ENCODE data around the gene VAMP2.

VAMP2 gene, protein sequence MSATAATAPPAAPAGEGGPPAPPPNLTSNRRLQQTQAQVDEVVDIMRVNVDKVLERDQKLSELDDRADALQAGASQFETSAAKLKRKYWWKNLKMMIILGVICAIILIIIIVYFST

DNA sequence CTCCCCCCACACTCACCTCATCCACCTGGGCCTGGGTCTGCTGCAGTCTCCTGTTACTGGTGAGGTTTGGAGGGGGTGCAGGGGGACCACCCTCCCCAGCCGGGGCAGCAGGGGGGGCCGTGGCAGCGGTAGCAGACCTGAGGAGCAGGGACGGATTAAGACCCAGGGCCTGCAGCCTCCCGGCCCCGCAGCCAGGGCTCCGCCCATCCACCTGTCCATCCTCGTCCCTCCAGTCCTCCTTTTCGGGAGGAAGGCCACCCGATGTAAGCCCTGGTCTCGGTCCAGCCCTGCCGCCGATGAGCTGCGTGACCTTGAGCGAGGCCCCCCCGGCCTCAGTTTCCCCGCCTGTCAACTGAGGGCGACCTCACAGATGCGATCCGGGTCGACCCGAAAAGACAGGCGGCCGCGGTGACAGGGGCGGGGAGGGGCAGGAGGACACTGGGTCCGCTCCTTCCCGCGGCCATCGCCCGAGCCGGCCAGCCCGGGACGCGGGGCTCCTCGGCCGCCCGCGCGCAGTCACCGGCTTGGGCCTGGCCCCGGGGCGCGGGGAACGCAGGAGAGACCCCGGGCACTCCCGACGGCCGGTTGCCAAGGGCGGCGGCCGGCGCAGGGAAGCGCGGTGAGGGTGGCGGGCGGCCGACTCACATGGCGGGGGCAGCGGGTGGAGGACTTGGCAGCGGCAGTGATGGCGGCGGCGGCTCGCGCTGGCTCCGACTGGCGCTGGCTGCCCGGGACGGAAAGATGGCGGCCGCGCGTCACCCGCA, at the start of gene VAMP2:
Gene VAMP2, minus strand, starts transcription at position 716 of the 764 bp plus-strand sequence. Its CDS starts 69 bp downstream, at position 647.
- DNase-seq (ENCODE audit: low read depth), result peak; percentile 70

DNA sequence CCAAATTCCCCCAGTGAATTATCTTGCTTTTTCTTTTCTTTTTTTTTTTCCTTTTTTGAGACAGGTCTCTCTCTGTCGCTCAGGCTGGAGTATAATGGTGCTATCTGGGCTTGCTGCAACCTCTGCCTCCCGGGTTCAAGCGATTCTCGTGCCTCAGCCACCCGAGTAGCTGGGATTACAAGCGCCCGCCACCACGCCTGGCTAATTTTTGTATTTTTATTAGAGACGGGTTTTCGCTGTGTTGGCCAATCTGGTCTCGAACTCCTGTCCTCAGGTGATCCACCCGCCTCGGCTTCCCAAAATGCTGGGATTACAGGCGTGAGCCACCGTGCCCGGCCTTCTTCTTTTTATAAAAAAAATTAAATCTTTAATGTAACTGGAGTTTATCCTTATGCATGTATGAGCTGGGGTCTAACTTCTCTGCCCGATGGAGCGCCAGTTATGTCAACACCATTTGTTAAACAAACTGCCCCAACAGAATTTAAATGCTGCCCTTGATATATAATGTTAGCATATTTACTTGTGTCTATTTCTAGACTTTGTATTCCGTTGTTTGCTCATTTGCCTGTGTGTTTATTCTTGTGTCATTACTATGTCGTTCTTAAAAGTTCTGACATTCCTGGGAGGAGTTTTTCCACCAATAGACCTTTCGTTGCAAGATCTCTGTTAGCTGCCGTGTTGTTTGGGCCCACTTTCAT, 48.2 kb upstream of the VAMP2 start:
- DNase-seq (ENCODE audit: low read depth), result no peak

DNA sequence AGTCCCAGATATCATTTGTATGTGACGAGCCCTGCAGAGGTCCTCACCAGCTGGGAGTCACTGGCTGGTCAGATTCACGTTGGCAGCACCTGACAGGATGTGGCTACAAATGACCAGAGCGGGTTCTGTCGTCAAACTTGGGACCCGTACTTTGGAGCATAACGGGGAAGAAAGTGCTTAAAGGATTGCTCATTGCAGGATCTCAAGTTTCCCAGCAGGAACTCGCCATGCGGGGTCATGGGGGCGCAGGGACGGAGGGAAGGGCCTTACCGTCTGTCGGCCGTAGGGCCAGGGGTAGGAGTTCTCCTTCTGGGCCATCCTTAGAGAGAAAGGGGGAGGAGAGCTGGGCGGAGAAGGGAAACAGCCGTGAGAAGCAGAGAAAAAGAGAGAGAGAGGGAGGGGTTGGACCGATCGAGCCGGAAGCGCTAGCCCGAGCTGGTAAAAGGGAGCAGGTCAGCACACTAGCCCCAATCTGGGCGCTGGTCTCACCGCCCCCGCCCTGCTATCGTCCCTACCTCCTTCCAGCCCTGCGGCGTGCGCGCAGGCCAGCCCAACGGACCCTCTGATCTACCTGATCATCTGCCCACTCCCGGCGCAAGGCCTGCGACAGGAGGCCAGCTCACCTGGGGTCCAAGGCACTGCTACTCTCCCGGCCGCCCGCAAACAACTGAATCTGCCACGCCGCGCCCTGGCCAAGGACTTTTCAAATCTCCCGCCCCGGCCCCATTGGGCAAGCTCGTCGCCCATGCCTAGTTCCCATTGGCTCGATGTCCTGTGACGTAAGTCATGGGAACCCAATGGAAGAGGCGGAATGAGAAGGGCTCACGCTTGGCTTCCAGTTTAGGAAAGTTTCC, 47.4 kb upstream of the VAMP2 start, which contains the start of gene AURKB:
Gene AURKB, minus strand, starts transcription at position 669 of the 854 bp plus-strand sequence. Its CDS starts 351 bp downstream, at position 318.
- peak; percentile 96 for DNase-seq (ENCODE audit: low read depth)

DNA sequence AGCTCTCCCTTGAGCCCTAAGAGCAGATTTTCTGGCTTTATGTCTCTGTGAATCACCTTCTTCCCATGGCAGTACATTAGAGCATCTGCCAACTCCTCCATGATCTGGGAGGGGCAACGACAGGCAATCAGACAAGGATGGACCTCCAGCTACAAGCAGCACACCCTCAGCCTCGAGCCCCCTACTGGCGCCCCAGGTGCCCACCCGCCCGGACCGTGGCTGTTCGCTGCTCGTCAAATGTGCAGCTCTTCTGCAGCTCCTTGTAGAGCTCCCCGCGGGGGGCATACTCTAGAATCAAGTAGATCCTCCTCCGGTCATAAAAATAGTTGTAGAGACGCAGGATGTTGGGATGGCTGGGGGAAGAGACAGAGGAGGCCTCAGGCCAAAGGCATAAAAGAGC, 43.8 kb upstream of the VAMP2 start:
- DNase-seq (ENCODE audit: low read depth), result no peak

DNA sequence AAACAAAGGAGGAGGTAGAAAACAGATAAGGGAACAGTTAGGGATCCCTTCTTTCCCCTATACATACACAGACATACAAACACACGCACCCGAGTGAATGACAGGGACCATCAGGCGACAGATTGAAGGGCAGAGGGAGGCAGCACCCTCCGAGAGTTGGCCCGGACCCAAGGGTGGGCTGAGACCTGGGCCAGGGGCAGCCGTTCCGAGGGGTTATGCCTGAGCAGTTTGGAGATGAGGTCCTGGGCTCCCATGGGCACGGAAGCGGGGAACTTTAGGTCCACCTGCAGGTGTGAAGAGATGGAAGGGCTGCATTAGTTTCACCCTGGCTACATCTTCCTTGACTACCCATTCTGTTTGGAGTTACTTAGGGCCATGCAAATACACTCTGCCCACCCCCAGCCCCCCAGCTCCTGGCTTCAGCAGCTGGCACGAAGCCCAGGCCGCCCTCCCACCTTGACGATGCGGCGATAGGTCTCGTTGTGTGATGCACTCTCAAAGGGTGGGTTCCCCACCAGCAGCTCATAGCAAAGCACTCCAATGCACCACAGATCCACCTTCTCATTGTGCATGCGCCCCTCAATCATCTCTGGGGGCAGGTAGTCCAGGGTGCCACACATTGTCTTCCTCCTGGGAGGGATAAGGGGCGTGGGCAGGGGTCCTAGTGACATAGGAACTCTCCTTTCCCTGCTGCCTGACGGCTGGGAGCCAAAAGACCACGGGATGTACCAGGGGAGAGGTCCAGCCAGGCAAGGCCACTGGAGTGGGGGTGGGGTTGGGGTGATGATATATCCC, 42.2 kb upstream of the VAMP2 start:
- DNase-seq (ENCODE audit: low read depth), result no peak

DNA sequence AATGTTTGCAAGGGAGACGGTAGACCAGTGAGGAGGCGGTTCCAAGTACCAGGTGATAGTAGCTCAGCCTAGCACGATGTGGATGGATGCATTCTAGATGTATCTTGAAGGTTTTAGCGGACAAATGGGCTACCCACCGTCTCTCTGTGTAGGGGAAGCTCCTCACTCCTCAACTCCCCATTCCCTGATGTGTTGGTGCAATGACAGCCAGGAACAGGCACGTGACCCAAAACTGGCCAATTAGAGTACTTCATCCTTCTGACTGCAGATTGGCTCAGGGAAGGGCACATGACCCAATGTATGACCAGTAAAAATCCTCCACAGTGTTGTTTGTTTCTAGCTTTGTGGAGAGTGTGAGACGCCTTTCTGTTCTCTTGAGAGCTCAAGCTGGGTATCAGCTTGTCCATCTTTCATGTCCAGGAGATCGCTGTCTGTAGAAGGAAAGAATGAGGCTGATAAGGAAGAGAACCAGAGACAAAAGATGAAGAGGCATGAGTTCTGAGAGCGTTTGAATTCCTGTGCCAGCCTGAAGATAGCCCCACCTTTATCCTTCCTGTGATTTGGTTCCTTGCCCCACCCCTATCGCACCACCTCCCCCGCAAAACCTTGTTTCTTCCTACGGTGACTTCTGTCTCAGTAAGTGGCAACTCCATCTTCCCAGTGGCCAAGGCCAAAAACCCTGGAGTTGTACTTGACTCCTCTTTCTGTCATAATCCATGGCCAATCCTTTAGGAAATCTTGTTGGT, 29.5 kb upstream of the VAMP2 start:
- peak; percentile 84 for DNase-seq (ENCODE audit: low read depth)

DNA sequence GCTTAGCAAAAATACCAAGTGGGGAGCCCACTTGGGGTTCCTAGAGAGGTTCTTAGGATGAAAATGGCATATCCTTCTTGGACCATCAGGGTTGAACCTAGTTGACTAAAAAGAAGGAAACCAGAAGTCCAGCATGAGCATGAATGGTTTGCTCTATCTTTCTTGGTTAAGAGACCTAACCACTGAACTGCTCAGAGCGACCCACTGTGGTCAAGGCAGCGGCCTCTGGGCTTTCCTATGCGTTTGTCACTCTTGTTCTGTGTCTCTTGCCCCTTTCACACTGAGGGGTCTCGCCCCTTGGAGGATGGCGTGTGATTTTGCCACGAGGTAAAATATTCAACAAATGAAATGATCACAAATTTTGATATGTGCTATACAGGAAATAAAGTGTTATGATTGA, 27.8 kb upstream of the VAMP2 start:
- DNase-seq (ENCODE audit: low read depth), result no peak

DNA sequence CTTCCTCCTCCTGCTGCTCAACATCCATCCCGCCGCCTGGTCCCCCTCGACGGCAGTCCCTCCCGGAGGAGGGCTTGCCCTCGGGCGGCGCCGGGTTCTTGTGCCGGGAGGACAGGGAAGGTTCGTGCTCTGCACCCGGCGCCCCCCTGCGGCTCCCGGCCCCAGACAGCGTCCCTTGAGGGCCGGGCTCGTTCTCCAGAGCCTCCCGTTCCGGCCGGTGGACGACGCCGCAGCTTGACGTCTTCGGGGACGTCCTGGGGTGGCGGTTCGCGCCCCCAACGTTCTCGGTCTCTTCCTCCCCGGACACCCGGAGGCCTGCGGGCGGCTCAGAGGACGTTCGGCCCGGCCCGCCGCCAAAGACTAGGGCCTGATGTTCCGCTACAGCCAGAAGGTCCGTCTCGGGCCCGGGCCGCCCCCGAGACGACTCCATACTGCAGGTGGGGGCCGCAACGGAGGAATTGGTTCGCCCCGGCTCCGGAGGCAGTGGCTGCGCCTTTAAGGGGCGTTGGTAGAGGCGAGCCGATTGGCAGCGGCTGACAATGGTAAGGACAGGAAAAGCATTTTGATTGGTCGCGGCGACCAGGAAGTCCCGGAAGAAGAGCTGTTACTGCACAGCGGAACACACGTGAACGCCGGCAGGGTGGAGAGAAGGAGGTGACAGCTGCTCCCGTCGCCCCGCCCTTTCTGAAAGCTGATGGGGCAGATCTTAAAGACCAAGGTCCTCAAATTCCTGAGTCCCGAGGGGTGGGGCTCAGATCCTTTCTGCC, 27.1 kb upstream of the VAMP2 start, which contains the start of gene BORCS6:
Gene BORCS6, minus strand, starts transcription at position 470 of the 767 bp plus-strand sequence. Its CDS starts 40 bp downstream, at position 430.
- DNase-seq (ENCODE audit: low read depth), result peak; percentile 99

DNA sequence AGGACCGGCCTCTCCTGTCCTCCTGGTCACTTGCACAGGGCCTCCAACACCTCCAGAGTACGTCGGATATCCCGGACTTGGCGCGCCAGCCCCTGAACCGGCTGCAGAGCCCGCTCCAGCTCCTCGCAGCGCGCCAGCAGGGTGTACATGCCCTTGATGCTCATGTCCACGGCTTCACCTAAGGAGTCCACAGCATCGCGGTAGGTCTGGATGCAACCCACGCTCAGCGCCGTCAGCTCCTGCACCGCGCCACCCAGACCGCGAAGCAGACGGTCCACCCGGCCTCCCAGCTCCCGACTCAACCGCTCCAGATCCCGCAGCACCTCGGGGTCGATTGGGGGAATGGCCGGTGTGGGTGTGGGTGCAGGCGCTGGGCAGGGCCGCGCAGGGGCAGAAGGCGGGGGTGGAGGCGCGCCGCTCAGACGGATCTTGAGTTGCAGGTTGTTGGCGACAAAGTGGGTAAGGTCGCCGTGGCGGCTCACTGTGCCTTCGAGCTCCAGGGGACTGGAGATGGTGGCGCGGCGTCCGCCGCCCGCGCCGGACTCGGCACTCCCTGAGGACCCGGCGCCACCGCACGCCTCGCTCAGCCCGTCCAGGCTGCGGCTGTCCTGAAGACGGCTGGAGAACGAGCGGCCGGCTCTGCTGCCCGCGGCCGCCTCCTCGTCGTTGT, 26.4 kb upstream of the VAMP2 start:
- no peak for DNase-seq (ENCODE audit: low read depth)

DNA sequence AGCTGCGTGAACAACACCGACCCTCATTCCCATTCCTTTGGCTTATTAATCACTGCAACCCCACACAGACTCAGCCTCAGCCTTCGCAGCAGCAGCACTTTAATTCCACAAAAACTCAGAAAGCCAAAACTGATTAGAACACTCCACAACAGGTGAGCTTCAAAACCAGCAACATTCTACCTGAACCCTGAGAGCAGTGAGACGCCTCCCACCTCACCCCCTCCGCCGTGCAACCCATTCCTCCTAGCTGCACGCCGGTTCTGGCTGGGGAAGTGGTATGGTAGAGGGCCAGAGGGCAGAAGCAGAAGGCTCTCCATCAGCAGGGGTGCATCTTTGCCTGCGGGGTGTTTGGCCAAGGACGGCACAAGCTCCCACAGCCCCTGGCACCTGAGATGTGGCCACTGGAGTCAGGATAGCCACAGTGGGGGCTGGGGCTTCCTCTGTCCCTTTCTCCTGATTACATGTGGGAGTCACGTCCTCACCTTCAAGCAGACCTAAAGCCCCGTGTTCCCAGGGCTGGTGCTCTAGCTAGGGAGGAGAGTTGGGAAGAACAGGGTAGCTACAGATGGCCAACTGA, 25.6 kb upstream of the VAMP2 start:
- DNase-seq (ENCODE audit: low read depth), result no peak

DNA sequence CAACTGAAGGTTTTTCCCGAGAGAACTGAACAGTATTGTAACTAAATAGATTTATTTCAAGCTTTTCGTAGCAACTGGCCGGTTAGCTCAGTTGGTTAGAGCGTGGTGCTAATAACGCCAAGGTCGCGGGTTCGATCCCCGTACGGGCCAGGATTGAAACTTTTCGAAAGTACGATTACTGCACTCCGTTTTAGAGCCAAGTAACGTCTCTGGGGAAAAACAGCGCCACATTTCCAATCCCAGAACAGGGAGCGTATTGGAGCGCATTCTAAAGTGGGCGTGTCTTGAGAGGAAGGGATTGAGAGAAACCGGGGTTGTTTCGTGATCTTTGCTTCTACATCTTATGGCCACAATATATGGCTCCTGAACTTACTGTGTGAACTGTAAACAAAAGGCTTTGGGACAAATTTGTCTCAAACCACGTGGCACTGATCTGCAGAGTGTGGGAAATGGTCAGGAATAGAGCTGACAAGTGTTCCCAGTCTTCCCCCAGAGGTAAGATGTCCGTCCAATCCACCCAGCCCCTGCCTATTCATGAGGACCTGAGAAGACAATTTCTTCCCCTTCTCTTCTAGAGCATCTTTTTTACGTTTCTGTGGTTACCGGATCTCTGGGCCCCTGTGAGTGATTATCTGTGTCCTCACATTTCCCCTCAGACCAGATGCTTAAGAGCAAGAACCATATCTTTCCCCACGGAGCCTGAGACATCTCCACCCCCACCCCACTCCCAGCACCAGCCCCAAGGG, 24.9 kb upstream of the VAMP2 start:
- DNase-seq (ENCODE audit: low read depth), result peak; percentile 99

DNA sequence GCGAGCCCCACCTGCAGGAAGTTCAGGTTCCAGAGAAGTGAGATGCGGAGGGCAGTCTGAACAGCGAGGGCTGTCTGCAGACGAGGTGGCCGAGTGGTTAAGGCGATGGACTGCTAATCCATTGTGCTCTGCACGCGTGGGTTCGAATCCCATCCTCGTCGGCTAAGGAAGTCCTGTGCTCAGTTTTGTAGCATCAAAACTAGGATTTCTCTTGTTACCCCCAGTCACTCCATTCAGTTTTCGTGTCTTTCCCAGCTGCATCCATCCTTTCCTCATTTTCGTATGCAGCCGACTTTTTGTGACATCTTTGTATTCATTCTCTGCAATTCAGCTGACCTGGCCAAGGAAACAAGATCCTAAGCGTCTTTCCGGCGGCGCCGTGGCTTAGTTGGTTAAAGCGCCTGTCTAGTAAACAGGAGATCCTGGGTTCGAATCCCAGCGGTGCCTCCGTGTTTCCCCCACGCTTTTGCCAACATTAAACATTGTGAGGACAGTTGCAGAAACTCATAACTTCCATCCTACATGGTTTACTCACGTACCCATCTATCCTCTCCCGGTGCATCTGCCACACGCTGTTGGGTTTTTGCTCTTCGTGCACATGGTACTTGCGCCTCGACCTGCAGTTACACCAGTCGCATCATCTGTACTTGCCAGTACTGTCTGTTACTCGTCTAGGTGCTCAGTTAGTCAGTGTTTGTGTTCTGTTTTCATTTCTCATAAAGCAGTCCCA, 24.2 kb upstream of the VAMP2 start:
- DNase-seq (ENCODE audit: low read depth), result peak; percentile 94

DNA sequence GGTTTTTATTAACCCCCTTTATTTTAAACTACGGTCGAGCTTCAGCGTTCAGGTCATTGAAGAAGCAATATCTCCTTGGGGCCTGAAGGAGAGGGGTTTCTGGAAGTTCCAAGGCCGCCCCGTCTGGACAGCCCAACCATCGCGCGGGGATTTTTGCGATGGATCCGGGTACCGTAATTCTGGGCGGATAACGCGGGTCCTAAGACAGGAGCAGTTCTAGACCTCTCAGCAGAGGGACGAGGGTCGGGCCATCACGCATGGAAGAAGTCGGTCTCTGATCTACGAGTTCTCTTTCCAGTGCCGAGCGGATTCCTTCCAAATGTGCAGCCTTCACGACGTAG, 23.7 kb upstream of the VAMP2 start:
- DNase-seq (ENCODE audit: low read depth), result no peak

DNA sequence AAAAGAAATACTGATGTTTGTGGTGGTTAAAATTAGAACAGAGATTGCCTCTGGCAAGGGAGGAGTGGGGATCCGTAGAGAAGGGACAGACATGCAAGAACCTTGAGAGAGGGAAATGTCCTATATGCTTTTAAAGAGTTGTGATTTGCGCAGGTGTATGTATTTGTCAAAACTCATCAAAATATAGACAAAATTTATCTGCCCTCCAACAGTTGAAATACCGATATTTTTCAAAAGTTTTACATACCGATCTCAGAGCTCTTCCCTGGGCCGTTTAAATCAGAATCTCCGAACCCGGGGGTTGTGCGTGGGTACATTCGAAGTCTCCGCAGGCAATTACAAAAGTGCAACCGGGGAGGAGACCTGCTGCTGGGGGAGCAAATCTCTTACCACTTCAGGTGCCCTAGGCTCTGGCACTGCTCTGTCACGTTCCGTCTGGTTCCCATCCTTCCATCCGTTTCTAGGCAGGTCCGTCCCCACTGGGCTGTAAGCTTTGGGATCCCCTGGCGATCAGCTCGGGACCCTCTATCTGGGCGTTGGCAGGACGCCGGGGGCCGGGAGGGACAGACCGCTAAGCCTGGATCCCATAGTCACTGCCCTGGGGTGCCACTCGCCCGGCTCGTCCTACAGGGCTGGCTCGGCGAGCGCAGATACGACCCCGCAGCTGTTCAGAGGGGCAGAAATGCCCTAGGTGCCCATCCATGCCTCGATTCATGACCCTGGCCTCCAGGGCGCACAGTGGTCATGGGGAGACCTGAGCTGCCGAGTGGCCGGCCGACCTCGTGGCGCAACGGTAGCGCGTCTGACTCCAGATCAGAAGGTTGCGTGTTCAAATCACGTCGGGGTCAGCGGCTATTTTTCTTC, 23.1 kb upstream of the VAMP2 start:
- DNase-seq (ENCODE audit: low read depth), result peak; percentile 63

DNA sequence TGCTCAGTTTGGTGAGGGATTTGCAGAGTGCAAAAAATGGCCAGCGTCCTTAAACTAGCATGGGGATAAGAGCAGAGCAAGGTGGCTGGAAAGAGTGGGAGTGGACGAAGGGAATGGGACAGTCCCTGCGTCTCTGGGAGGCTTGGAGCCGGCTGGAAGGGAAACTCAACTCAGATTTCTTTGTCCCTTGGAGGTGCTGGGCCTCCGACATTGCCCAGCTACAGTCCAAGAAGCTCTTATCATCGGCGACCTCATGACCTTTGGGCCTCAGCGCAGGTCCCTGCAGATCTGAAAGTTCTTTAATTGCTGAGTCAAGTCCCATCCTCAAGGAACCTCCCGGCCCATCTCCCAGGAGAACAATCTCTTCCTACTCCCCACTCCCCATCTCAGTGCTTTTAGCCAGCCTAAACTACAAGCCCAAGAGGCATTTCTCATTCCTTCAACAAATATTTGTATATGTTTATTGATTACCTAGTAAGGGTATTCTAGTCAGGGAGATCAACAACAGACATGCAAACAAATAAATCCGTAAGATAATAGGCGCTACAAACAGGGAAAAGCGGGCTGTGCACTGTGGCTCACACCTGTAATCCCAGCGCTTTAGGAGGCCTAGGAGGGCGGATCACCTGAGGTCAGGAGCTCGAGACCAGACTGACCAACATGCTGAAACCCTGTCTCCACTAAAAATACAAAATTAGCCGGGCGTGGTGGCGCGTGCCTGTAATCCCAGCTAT, 14.4 kb upstream of the VAMP2 start:
- no peak for DNase-seq (ENCODE audit: low read depth)

Measured in fibroblast of gingiva (primary cell).